Measurements from ENCODE around the gene PLA2G4E.

DNA sequence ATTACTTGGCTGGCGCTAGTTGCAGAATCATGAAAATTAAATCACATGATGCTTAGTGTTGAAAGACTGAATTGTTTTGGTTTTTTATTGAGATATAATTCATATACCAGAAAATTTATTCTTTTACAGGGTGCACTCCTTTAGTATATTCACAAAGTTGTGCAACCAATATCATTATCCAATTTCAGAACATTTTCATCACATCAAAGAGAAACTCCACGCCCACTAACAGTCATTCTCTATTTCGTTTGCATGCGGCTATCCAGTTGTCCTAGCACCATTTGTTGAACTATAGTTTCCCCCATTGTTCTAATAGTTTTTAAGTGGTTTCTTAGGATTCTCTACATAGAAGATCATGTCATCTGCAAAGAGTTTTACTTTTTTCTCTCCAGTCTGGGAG is 52.1 kb downstream of the PLA2G4E start:
- TF ChIP-seq, protein P1, sequence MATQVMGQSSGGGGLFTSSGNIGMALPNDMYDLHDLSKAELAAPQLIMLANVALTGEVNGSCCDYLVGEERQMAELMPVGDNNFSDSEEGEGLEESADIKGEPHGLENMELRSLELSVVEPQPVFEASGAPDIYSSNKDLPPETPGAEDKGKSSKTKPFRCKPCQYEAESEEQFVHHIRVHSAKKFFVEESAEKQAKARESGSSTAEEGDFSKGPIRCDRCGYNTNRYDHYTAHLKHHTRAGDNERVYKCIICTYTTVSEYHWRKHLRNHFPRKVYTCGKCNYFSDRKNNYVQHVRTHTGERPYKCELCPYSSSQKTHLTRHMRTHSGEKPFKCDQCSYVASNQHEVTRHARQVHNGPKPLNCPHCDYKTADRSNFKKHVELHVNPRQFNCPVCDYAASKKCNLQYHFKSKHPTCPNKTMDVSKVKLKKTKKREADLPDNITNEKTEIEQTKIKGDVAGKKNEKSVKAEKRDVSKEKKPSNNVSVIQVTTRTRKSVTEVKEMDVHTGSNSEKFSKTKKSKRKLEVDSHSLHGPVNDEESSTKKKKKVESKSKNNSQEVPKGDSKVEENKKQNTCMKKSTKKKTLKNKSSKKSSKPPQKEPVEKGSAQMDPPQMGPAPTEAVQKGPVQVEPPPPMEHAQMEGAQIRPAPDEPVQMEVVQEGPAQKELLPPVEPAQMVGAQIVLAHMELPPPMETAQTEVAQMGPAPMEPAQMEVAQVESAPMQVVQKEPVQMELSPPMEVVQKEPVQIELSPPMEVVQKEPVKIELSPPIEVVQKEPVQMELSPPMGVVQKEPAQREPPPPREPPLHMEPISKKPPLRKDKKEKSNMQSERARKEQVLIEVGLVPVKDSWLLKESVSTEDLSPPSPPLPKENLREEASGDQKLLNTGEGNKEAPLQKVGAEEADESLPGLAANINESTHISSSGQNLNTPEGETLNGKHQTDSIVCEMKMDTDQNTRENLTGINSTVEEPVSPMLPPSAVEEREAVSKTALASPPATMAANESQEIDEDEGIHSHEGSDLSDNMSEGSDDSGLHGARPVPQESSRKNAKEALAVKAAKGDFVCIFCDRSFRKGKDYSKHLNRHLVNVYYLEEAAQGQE (IDR thresholded peaks at IDR 0.05; ENCODE audit: low read depth), result no peak
- no peak for TF ChIP-seq POLR2A (IDR thresholded peaks at IDR 0.05; ENCODE audit: borderline replicate concordance, extremely low read depth, insufficient read depth, insufficient read length)
- no peak for TF ChIP-seq SIN3A (IDR thresholded peaks at IDR 0.05; ENCODE audit: low read depth)
- TF ChIP-seq, protein P2, sequence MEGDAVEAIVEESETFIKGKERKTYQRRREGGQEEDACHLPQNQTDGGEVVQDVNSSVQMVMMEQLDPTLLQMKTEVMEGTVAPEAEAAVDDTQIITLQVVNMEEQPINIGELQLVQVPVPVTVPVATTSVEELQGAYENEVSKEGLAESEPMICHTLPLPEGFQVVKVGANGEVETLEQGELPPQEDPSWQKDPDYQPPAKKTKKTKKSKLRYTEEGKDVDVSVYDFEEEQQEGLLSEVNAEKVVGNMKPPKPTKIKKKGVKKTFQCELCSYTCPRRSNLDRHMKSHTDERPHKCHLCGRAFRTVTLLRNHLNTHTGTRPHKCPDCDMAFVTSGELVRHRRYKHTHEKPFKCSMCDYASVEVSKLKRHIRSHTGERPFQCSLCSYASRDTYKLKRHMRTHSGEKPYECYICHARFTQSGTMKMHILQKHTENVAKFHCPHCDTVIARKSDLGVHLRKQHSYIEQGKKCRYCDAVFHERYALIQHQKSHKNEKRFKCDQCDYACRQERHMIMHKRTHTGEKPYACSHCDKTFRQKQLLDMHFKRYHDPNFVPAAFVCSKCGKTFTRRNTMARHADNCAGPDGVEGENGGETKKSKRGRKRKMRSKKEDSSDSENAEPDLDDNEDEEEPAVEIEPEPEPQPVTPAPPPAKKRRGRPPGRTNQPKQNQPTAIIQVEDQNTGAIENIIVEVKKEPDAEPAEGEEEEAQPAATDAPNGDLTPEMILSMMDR (IDR thresholded peaks at IDR 0.05 in 2 of 3, conservative IDR thresholded peaks at IDR 0.05 in 1 of 3; ENCODE audit: borderline replicate concordance in 1 of 3, insufficient read depth in 1 of 3, low read depth in 2 of 3, low read length in 2 of 3), result no peak
- no peak for TF ChIP-seq EZH2 (IDR thresholded peaks at IDR 0.05)
- TF ChIP-seq, protein P3, sequence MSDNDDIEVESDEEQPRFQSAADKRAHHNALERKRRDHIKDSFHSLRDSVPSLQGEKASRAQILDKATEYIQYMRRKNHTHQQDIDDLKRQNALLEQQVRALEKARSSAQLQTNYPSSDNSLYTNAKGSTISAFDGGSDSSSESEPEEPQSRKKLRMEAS (IDR thresholded peaks at IDR 0.05), result no peak
- no peak for TF ChIP-seq ZNF274 (IDR thresholded peaks at IDR 0.05; ENCODE audit: low read depth, low read length)
- TF ChIP-seq POLR2AphosphoS5 (IDR thresholded peaks at IDR 0.05; ENCODE audit: low read depth, low read length), result no peak
- no peak for TF ChIP-seq EZH2phosphoT487 (IDR thresholded peaks at IDR 0.05; ENCODE audit: borderline replicate concordance)
- TF ChIP-seq YY1 (IDR thresholded peaks at IDR 0.05; ENCODE audit: extremely low read depth, insufficient replicate concordance, low read depth, low read length), result no peak

All from HCT116 (cell line).